Cerebellar nuclear complex (tissue), 1 donor: ENCODE measurements around the gene KCNQ1.

Experiments
- DNase-seq, 2 experiments: peaks; one replicate each; lab custom pipeline; 2025; lab: John Stamatoyannopoulos, UW

KCNQ1 gene

DNA sequence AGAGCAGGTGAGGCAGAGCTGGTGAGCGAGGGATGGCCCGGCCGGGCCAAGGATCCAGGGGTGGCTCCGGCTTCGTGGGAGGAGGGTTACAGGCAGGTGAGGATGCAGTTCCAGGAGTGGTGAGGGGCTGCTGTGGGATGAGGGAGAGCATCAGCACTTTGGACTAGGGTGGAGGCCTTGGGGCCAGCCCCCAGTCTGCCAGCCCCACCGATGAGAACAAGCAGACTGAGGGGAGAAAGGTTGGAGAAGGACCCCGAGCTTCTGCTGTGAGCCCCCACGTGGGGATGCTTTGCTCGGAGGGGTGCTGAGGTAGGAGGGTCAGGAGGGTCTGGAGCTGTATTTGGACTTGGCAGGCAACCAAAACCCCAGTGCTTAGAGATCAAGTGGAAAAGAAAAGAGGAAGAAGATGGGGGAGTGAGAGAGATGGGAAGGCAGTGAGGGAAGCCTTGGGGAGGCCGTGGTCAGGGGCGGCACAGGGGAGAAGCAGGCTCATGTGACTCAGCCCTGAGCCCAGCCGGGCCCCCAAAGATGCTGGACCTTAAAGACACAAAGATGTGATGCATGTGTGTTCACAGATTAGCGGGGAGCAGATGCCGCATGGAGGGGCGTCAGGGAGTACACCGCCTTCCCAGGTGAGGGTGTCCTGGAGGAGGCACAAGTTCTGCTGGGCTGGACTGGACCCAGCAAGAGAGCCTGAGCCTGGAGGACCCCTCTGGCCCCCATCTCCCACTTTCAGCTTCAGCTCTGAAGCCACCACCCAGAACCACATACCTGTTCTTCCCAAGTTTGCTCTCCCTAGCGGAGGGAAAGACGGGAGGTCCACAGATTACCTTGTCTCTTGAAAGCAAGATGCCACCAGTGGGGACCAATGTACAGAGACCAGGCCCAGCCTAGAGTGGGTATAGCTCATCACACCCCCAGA, 349.5 kb downstream of the KCNQ1 start:
- no peak for DNase-seq

DNA sequence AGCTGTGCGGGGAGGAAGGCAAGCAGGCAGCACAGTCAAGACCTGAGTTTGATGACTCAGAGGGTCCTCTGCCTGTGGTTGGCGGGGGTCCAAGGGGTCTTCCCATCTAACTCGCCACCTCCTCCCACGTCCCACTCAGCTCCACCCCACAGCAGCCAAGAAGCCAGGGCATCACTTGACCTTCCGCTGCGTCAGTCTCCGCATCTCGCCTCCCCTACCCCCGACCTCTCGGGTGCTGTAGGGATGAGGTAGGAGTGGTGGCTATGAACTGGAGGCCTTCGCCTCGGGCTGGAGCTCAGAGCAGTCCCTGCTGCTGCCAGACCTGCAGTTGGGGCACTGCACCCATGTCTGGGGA, 350.1 kb downstream of the KCNQ1 start:
- no peak for DNase-seq

- no peak for DNase-seq
These were observed 350.7 kb downstream of the KCNQ1 start for GRCh38 chr11:2795491-2795991.

DNA sequence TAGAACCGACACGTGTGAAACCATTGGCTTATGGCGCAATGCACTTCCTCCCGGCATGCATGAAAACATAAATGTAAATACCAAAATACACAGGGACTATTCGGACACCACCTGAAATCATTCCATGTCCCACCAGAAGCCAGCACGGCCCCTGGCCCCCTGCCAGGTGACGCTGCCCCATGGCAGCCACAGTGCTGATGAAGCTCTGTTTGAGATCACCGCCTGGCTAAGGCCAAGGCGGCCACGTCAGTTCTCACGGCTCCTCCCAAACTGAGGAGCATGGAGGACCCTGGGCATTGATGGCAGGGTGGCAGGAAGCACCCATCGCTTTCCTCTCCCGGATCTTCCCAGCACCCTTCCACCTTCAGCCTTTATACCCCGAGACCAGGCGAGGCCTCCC, 351.3 kb downstream of the KCNQ1 start:
- no peak for DNase-seq

DNA sequence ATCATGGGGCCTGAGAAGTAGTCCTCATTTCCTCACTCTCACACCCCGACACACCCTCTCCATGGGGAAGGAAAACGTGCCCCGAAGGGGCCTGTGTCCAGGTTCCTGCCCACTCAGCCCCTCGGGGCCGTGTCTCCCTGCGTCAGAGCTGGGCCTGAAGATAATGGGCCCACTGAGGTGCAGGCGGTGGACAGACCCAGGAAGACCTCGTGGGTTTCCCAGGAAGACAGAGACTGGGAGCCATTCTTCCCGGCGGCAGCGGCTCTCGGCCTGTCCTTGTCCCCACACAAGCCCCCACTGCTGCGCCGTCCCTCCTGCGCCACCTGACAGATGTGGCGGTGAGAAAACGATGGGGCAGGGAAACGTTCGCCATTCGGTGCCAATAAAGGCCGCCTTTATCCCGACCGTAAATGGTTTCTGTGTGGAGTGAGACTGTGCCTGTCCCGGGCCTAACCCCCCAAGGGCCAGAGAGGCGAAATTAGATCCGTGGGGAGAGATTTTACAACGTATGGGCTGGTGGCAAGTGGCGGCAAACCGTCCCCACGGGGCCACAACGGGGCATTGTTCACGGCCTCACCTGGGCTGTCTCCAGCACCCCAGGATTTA, 351.8 kb downstream of the KCNQ1 start:
- no peak for DNase-seq

DNA sequence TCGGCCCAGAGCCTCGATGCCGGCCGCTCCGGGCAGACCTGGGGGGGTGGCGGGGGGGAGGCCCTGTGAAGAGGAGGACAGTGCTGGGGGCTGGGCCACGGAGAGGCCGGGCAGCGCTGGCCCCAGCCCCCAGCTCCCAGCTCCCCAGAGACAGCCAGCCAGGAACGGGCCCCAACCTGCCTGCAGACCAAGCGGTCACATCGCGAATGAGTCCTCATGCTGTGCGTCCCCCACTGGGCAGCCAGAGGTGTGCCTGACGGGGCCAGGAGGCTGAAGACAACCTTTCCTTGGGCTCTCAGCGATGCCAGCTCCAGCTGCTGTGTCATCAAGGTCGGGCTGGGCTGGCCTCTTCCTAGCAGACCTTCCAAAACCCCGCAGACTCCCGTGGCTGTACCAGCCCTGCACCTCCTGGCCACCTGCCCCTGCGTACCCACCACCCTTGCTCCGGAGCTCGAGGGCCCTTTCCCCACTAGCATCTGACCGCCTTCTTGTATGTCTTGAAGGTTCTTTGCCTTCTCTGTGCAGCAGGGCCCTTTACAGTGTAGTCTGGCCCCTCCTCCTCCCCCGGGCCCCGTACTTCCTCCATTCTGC, 352.4 kb downstream of the KCNQ1 start:
- DNase-seq: no peak

DNA sequence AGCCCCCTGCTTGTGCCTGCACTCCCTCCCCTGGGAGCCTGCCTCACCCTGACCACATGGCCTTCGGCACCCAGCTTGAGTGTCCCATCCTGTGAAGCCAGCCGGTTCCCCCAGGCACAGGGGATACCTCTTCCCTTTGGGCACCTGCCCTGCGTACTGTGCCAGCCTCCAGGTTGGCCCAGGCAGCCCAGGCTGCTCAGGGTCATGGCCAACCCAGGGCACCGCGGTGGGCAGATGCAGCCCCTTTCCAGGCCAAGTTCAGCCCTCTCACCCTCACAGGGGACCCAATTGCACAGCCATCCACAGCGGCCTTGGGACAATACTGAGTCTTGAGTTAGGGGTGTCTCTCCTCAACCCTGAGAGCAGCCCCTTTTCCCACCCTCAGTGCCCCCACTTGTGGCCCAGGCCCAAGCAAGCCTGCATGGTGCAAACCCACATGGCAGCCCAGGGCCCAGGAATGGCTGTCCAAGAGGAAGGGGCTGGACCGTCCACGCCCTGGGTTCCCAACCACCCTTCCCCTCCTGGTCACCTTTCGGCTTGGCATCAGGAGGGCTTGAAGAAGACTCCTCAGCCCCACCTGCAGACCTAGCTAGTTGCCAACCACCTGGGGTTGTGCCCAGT, 353.0 kb downstream of the KCNQ1 start:
- no peak for DNase-seq

DNA sequence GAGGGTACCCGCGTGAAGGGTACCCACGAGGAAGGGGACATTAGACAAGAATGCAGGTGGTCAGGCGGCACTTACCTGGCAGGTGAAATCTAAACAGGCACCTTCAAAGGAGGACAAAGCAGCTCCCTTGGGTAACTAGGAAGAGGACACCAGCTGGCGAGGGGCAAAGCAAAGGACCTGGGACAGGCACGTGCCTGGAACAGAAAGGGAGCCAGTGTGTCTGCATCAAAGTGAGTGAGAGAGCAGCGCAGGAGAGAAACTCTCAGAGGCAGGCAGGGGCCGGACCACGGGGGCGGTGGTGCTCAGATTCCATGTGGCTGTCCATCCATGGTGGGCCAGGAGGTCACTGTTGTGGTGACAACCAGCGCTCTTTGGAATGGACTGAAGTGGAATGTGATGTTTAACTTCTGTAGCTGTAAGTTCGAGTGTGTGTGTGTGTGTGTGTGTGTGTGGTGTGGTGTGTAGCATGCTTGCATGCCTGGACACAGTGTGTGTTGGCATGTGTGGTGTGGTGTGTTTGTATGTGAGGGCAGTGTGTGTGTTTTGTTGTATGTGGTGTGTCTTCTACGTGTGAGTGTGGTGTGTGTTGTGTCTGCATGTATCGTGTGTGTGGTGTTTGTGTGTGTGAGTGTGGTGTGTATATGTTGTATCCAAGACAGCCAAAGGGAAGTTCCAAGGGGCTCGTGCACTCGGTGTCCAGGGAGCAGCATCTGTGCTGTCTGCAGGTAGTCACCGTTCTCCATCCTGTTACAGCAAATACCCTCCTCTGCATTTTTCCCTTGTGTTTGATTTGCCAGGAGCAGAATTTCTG, 354.3 kb downstream of the KCNQ1 start:
- DNase-seq: no peak

DNA sequence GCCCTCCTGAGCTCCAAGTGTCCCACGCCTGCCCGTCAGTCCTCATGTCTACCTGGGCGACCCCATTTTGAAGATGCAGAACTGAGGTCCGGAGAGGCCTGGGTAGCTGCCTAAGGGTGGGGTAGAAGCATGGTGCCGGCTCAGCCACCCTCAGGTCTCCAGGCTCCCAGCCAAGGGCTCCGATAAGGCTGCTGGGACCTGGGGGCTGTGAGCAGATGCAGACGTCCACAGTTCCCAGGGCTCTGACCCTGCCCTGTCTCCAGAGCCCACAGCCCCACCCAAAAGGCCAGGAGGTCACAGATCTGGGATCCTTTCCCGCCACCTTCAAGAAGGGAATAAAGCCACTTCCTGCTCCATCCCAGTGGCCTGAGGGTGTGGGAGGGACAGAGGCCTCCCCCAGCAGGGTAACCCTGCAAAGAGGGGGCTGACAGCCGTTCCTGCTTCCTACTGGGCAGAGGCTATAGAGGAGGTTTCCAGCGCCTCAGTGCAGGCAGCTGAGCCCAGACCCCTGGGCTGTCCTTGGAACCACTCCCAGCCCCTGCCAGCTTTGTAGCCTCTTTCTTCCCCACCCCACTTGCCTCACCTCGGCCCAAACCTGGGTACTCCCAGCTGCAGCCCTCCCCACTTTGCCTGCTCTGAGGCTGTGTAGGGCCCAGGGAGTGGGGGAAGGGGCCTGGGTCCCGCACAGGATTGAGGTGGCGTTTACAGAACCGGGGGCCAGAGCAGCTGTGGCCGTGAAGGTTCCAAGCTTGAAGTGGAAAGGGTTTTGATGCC, 355.3 kb downstream of the KCNQ1 start:
- no peak for DNase-seq

DNA sequence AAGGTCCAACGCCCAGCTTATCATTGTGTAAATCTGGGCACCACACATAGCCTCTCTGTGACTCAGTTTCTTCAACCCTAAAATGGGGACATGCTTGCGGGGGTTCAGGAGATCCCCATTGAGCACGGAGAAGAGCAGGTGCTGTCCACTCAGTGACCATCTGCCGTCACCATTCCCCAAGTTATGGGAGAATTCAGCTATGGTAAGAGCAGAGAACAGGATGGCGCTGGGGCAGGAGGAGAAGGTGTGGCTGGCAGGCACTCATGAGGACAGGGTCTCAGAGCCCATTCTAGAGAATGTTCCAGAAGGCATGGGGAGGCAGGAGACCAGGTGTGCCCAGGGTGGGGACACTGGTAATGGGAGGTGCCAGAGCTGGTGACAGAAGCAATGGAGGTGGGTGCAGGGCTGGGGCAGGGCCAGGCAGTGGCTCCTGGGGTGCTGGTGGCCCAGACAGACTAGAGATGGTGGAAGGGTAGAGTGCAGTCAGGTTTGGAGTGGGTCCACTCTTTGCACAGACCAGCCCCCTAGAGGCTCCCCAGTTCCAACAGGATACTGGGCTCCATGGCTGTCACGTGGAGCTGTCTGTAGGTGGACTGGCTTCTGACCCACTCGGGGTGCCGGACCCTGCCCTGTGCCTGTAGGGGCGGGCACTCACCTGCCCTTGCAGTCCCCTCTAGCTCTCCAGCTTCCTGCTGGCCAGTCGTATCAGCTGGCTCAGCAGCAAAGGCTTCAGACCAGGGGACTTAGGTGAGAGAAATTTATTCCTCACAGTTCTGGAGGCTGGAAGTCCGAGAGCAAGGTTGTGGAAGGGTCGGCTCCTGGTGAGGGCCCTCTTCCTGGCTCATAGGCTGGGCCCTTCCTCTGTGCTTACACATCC, 356.1 kb downstream of the KCNQ1 start:
- DNase-seq: no peak

- DNase-seq: no peak
These were observed 357.0 kb downstream of the KCNQ1 start for GRCh38 chr11:2801711-2802388.

DNA sequence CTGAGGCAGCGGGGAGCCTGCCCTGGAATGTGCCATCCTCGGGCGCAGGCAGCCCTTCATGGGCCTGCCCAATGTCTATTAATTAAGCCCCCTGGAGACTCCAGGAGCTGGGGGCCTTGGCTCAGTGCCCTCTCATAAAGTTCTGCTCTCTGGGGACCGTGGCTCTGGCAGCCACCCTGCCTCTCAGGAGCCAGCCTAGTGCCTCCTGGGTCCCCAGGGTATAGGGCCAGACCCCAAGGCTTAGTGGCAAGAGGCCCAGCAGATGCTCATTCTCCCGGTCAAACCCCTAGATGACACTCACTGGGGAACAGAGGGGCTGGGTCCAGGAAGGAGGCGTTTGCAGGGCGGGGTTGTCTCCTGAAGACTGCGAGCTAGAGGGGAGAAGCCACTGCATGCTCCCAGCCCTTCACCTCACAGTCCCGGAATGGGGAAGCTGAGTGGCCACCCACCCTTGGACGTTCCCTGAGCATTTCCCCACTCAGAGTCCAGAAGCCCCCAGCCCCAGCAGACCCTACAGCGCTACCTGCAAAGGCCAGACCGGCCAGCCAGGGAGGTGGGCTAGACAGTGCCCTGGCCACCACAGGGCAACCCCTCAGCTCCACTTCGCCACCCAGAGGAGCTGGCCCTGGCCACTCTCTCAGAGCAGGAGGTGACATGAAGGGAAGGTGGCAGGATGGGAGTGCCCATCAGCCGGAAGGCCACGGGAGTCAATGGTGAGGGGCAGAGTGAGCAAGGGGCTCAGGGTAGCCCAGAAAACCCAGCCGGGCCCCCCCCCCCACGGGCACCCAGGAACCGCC, 357.8 kb downstream of the KCNQ1 start:
- DNase-seq: no peak

GRCh38 chr11:2803186-2804091, 358.6 kb downstream of the KCNQ1 start:
- no peak for DNase-seq

- DNase-seq: no peak
These were observed 359.4 kb downstream of the KCNQ1 start for GRCh38 chr11:2804189-2804588.

DNA sequence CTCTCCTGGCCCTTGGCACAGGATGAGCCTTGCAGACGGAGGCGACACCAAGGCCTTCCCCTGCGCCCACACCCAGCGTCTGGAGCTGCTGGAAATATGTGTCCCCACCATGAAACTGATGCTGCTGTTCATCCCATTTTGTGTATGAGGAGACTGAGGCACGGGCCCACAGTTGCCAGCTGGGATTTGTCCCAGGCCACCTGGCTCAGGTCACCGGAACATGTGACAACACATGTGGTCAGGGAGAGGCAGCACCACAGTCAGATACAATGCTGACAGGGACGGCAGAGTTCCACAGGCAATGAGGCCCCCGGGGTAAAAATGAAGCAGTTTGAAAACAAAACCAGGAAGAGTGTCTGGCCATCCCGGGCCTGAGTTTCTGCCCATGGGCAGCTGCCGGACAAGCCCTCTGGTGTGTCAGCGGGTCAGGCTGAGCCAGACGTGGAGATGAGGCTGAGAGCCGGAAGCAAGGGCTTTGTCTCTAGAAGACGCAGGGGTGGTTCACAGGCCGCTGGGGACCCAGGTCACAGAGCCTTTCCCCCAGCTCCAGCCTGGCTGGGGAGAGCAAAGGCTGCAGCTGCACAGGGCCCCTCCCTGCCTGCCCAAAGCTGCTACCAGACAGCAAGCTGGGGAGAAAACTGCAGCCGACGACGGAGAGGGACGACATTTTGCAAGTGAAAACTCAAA, 360.0 kb downstream of the KCNQ1 start:
- no peak for DNase-seq

- DNase-seq: no peak
These were observed 360.7 kb downstream of the KCNQ1 start for GRCh38 chr11:2805388-2806056.
